ENCODE data around the gene MMP13. TPM values are rescaled to one million over a fixed set of nuclear protein-coding genes. Genes with fewer than 3 reads are reported as not detected.

The MMP13 gene
- total RNA-seq, 1 experiment from 2014 or later: 0.15 TPM

DNA sequence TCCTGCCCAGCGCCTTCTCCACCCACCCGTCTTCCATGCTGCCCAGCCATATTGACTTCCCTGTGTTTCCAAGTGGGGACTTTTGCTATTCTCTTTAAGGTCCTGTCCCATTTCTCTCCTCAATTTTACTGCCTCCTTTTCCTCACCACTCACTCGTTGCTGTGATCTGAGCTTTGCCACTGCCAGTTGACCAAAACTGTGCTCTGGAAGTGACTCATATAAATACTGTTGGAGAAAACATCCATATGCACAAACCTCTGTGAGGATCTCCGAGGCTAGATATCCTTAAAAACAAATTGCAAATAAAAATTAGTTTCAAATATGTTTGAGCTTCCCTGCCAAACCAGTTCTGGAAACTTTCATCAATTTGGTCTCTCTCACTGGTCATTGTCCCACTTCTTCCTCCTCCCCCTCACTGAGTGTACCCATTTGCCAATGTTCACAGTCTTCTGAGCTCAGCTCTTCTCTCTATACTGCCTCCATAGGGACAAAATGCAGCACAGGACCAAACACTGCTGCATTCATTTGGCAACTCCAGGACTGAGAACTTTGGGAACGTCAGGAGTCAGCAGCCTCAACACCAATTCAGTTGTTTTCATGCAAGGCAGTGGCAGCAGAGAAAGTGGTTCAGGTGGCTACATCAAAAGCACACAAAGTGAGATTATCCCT lies 34.0 kb upstream of the MMP13 start:
- H3K27me3 ChIP-seq (ENCODE audit: control insufficient read depth, insufficient read depth, low read length): peaks cover 3% of the 10 kb centered on the region; the same call in 1 of the 2 replicates
- no peak overlapping the region for H3K4me3 ChIP-seq (ENCODE audit: low read depth in 2 of 2, low read length in 2 of 2)
- BruUV-seq (replicated peaks): no TSS peak
- ATAC-seq: no peak
- H3K9me3 ChIP-seq (ENCODE audit: control insufficient read depth, insufficient read depth, low read depth, low read length): no peaks in the 10 kb centered on the region
- no peak for DNase-seq (ENCODE audit: low read depth, low spot score)
- intact Hi-C loops (cut with micrococcal nuclease; ENCODE audit: unreplicated experiment) (no loop called here), in situ Hi-C loops (cut with HindIII; ENCODE audit: low pct_unique_long_range_greater_than_20kb, low sequenced_read_pairs) (no loop called here)
- no peaks in the 10 kb centered on the region for H3K4me1 ChIP-seq (ENCODE audit: control insufficient read depth, insufficient read depth, low read length)
- CTCF ChIA-PET: no interaction called here
- TF ChIP-seq, protein P1, sequence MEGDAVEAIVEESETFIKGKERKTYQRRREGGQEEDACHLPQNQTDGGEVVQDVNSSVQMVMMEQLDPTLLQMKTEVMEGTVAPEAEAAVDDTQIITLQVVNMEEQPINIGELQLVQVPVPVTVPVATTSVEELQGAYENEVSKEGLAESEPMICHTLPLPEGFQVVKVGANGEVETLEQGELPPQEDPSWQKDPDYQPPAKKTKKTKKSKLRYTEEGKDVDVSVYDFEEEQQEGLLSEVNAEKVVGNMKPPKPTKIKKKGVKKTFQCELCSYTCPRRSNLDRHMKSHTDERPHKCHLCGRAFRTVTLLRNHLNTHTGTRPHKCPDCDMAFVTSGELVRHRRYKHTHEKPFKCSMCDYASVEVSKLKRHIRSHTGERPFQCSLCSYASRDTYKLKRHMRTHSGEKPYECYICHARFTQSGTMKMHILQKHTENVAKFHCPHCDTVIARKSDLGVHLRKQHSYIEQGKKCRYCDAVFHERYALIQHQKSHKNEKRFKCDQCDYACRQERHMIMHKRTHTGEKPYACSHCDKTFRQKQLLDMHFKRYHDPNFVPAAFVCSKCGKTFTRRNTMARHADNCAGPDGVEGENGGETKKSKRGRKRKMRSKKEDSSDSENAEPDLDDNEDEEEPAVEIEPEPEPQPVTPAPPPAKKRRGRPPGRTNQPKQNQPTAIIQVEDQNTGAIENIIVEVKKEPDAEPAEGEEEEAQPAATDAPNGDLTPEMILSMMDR (IDR thresholded peaks at IDR 0.05): no peak
- TF ChIP-seq, protein P2, sequence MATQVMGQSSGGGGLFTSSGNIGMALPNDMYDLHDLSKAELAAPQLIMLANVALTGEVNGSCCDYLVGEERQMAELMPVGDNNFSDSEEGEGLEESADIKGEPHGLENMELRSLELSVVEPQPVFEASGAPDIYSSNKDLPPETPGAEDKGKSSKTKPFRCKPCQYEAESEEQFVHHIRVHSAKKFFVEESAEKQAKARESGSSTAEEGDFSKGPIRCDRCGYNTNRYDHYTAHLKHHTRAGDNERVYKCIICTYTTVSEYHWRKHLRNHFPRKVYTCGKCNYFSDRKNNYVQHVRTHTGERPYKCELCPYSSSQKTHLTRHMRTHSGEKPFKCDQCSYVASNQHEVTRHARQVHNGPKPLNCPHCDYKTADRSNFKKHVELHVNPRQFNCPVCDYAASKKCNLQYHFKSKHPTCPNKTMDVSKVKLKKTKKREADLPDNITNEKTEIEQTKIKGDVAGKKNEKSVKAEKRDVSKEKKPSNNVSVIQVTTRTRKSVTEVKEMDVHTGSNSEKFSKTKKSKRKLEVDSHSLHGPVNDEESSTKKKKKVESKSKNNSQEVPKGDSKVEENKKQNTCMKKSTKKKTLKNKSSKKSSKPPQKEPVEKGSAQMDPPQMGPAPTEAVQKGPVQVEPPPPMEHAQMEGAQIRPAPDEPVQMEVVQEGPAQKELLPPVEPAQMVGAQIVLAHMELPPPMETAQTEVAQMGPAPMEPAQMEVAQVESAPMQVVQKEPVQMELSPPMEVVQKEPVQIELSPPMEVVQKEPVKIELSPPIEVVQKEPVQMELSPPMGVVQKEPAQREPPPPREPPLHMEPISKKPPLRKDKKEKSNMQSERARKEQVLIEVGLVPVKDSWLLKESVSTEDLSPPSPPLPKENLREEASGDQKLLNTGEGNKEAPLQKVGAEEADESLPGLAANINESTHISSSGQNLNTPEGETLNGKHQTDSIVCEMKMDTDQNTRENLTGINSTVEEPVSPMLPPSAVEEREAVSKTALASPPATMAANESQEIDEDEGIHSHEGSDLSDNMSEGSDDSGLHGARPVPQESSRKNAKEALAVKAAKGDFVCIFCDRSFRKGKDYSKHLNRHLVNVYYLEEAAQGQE (IDR thresholded peaks at IDR 0.05; ENCODE audit: insufficient read depth in 1 of 2, low read depth in 2 of 2, low read length in 1 of 2): no peak
- TF ChIP-seq SIN3A (IDR thresholded peaks at IDR 0.05; ENCODE audit: borderline replicate concordance, insufficient read depth, low read depth, low read length) (no peak), TCF7L2 (IDR thresholded peaks at IDR 0.05; ENCODE audit: low read depth, low read length) (no peak), POLR2AphosphoS5 (IDR thresholded peaks at IDR 0.05; ENCODE audit: low read depth, low read length) (no peak)
- POLR2A ChIA-PET: no interaction called here
- no peaks in the 10 kb centered on the region for H3K36me3 ChIP-seq (ENCODE audit: control insufficient read depth, insufficient read depth, low read length)
- H3K27ac ChIP-seq (ENCODE audit: low read length): no peak overlapping the region

DNA sequence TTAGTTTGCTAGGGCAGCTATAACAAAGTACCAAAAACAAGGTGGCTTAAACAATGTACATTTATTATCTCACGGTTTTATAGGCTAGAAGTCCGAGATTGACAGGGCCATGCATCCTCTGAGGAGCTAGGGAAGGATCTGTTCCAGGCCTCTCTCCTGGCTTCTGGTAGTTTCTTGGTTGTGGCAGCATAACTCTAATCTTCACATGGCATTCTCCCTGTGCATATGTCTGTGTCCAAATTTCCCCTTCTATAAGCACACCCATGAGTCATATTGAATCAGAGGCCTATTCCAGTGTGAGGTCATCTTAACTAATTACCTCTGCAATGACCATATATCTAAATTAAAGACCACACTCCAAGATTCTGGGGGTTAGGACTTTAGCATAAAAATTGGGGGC lies 31.3 kb upstream of the MMP13 start:
- no peak for TF ChIP-seq TCF7L2 (IDR thresholded peaks at IDR 0.05; ENCODE audit: low read depth, low read length)
- TF ChIP-seq, protein P2 (IDR thresholded peaks at IDR 0.05; ENCODE audit: insufficient read depth in 1 of 2, low read depth in 2 of 2, low read length in 1 of 2): no peak
- TF ChIP-seq POLR2AphosphoS5 (IDR thresholded peaks at IDR 0.05; ENCODE audit: low read depth, low read length): no peak
- TF ChIP-seq, protein P1 (IDR thresholded peaks at IDR 0.05): no peak
- no peak for TF ChIP-seq SIN3A (IDR thresholded peaks at IDR 0.05; ENCODE audit: borderline replicate concordance, insufficient read depth, low read depth, low read length)
- intact Hi-C loops (cut with micrococcal nuclease; ENCODE audit: unreplicated experiment): no loop called here
- Histone ChIP-seq H3K36me3 (ENCODE audit: control insufficient read depth, insufficient read depth, low read length) (no peaks in the 10 kb centered on the region), H3K27me3 (ENCODE audit: control insufficient read depth, insufficient read depth, low read length) (peaks cover 3% of the 10 kb centered on the region; the same call in 1 of the 2 replicates), H3K4me3 (ENCODE audit: low read depth in 2 of 2, low read length in 2 of 2) (no peak overlapping the region), H3K4me1 (ENCODE audit: control insufficient read depth, insufficient read depth, low read length) (no peaks in the 10 kb centered on the region), H3K9me3 (ENCODE audit: control insufficient read depth, insufficient read depth, low read depth, low read length) (no peaks in the 10 kb centered on the region), H3K27ac (ENCODE audit: low read length) (no peak overlapping the region)
- DNase-seq (ENCODE audit: low read depth, low spot score) (no peak), ATAC-seq (no peak)
- in situ Hi-C loops (cut with HindIII; ENCODE audit: low pct_unique_long_range_greater_than_20kb, low sequenced_read_pairs): no loop called here
- BruUV-seq (replicated peaks): no TSS peak
- CTCF ChIA-PET: interaction anchor here (0.6 kb wide), 1 partner anchor 22 kb away, joined by 4 read pairs; no protein-coding TSS in a partner anchor
- POLR2A ChIA-PET: no interaction called here
